Measurements from ENCODE around the gene CYB5R2.

CYB5R2 gene

DNA sequence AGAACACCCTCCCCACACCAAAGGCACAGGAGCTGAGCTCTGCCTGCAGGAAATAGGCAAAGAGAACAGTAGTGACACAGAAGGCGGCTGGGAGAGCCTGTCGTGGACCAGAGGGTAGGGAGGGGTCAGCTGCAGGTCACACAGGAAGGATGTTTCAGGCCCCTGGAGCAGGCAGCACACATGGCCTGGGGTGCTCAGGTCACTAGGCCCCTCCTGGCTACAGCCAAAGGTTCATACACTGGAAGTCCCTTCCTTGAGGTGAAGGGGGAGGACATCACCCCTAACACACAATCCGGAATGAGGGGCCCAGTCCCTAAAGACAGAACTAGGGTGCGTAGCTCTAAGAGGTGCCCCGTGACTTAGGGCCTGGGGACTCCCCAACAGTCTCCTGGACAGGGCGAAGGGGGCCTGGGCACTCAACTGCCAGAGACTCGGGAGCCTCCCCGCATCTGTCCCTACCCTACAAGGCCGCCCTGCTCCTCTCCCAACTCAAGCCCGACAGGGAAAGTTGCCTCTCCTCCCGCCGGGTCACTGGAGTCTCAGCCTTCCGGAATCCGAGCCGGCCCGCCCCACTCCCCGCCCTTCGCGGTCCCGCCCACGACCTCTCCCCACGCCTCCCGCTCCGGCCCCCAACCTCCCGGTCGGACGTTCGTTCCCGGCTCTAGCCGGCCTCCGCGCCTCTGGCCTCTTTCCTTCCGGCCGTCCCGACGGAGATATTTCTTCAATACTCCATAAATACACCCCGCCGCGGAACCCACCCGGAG is at the start of gene CYB5R2:
TSS of gene CYB5R2 (minus strand) at position 541 of the 764 bp plus-strand sequence. CDS start 675 bp downstream, outside the sequence.
- H3K4me1 ChIP-seq (ENCODE audit: control insufficient read depth, low read depth, low read length): peaks cover 16% of the 10 kb centered on the region
- no peak within 1 kb of the TSS for H3K27ac ChIP-seq (ENCODE audit: low read length)
- peak within 1 kb of the TSS; percentile 62 for H3K4me3 ChIP-seq (ENCODE audit: low read length)
- peaks cover 7% of the 10 kb centered on the region for H3K27me3 ChIP-seq (ENCODE audit: control insufficient read depth, insufficient read depth, low read length)
- peak within 1 kb of the TSS; percentile 68 for H3K9ac ChIP-seq (ENCODE audit: low read length)
- no peaks in the 10 kb centered on the region for H3K9me3 ChIP-seq (ENCODE audit: control insufficient read depth, low read depth, low read length)
- H3K36me3 ChIP-seq (ENCODE audit: control insufficient read depth, low read depth, low read length): peaks cover 5% of the 10 kb centered on the region

GRCh38 chr11:7714786-7715185 is 41.5 kb upstream of the CYB5R2 start:
- Histone ChIP-seq H3K4me3 (ENCODE audit: low read length) (no peak overlapping the region), H3K27me3 (ENCODE audit: control insufficient read depth, insufficient read depth, low read length) (no peaks in the 10 kb centered on the region), H3K36me3 (ENCODE audit: control insufficient read depth, low read depth, low read length) (no peaks in the 10 kb centered on the region), H3K4me1 (ENCODE audit: control insufficient read depth, low read depth, low read length) (no peaks in the 10 kb centered on the region), H3K27ac (ENCODE audit: low read length) (no peak overlapping the region), H3K9me3 (ENCODE audit: control insufficient read depth, low read depth, low read length) (no peaks in the 10 kb centered on the region), H3K9ac (ENCODE audit: low read length) (no peak overlapping the region)

GRCh38 chr11:7706377-7706776 is 33.1 kb upstream of the CYB5R2 start, which contains the start of gene OVCH2:
TSS of gene OVCH2 (minus strand) at chr11:7706477. CDS start at chr11:7706394, 83 bp downstream.
- H3K4me1 ChIP-seq (ENCODE audit: control insufficient read depth, low read depth, low read length): no peaks in the 10 kb centered on the region
- no peaks in the 10 kb centered on the region for H3K27me3 ChIP-seq (ENCODE audit: control insufficient read depth, insufficient read depth, low read length)
- no peak within 1 kb of the TSS for H3K27ac ChIP-seq (ENCODE audit: low read length)
- H3K9me3 ChIP-seq (ENCODE audit: control insufficient read depth, low read depth, low read length): no peaks in the 10 kb centered on the region
- no peak within 1 kb of the TSS for H3K4me3 ChIP-seq (ENCODE audit: low read length)
- no peak within 1 kb of the TSS for H3K9ac ChIP-seq (ENCODE audit: low read length)
- H3K36me3 ChIP-seq (ENCODE audit: control insufficient read depth, low read depth, low read length): no peaks in the 10 kb centered on the region

GRCh38 chr11:7703740-7704139 is 30.4 kb upstream of the CYB5R2 start:
- no peaks in the 10 kb centered on the region for H3K27me3 ChIP-seq (ENCODE audit: control insufficient read depth, insufficient read depth, low read length)
- no peaks in the 10 kb centered on the region for H3K36me3 ChIP-seq (ENCODE audit: control insufficient read depth, low read depth, low read length)
- H3K9me3 ChIP-seq (ENCODE audit: control insufficient read depth, low read depth, low read length): no peaks in the 10 kb centered on the region
- no peak overlapping the region for H3K27ac ChIP-seq (ENCODE audit: low read length)
- no peak overlapping the region for H3K9ac ChIP-seq (ENCODE audit: low read length)
- no peaks in the 10 kb centered on the region for H3K4me1 ChIP-seq (ENCODE audit: control insufficient read depth, low read depth, low read length)
- H3K4me3 ChIP-seq (ENCODE audit: low read length): no peak overlapping the region

GRCh38 chr11:7696424-7696823 is 23.1 kb upstream of the CYB5R2 start:
- H3K4me1 ChIP-seq (ENCODE audit: control insufficient read depth, low read depth, low read length): peaks cover 3% of the 10 kb centered on the region
- no peaks in the 10 kb centered on the region for H3K9me3 ChIP-seq (ENCODE audit: control insufficient read depth, low read depth, low read length)
- H3K9ac ChIP-seq (ENCODE audit: low read length): no peak overlapping the region
- H3K4me3 ChIP-seq (ENCODE audit: low read length): no peak overlapping the region
- no peak overlapping the region for H3K27ac ChIP-seq (ENCODE audit: low read length)
- H3K27me3 ChIP-seq (ENCODE audit: control insufficient read depth, insufficient read depth, low read length): peaks cover 7% of the 10 kb centered on the region
- H3K36me3 ChIP-seq (ENCODE audit: control insufficient read depth, low read depth, low read length): no peaks in the 10 kb centered on the region

DNA sequence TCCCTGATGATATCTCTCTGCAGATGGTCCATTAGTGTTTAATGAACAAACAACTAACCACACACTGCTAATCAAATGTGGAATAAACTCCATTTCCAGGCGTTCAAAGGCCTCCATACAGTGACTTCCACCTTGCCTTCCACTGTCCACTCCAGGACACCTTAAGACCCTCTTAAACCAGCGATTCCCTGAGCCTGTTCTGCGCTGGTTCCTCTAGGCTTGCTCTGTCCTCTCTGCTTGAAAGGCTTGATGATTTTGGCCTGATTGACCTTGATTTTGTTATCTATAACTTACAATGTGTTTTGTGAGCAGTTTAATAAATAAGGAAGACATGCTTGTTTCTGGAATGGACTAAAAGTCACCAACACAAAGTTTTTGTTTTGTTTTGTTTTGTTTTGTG is 20.9 kb upstream of the CYB5R2 start:
- H3K36me3 ChIP-seq (ENCODE audit: control insufficient read depth, low read depth, low read length): no peaks in the 10 kb centered on the region
- H3K4me1 ChIP-seq (ENCODE audit: control insufficient read depth, low read depth, low read length): peaks cover 3% of the 10 kb centered on the region
- no peak overlapping the region for H3K27ac ChIP-seq (ENCODE audit: low read length)
- H3K4me3 ChIP-seq (ENCODE audit: low read length): no peak overlapping the region
- H3K27me3 ChIP-seq (ENCODE audit: control insufficient read depth, insufficient read depth, low read length): peaks cover 7% of the 10 kb centered on the region
- H3K9me3 ChIP-seq (ENCODE audit: control insufficient read depth, low read depth, low read length): no peaks in the 10 kb centered on the region
- no peak overlapping the region for H3K9ac ChIP-seq (ENCODE audit: low read length)

- Histone ChIP-seq H3K27me3 (ENCODE audit: control insufficient read depth, insufficient read depth, low read length) (peaks cover 7% of the 10 kb centered on the region), H3K36me3 (ENCODE audit: control insufficient read depth, low read depth, low read length) (no peaks in the 10 kb centered on the region), H3K9me3 (ENCODE audit: control insufficient read depth, low read depth, low read length) (no peaks in the 10 kb centered on the region), H3K4me3 (ENCODE audit: low read length) (no peak overlapping the region), H3K27ac (ENCODE audit: low read length) (no peak overlapping the region), H3K9ac (ENCODE audit: low read length) (no peak overlapping the region), H3K4me1 (ENCODE audit: control insufficient read depth, low read depth, low read length) (peaks cover 10% of the 10 kb centered on the region)
Observed at GRCh38 chr11:7692426-7692825, 19.1 kb upstream of the CYB5R2 start.

DNA sequence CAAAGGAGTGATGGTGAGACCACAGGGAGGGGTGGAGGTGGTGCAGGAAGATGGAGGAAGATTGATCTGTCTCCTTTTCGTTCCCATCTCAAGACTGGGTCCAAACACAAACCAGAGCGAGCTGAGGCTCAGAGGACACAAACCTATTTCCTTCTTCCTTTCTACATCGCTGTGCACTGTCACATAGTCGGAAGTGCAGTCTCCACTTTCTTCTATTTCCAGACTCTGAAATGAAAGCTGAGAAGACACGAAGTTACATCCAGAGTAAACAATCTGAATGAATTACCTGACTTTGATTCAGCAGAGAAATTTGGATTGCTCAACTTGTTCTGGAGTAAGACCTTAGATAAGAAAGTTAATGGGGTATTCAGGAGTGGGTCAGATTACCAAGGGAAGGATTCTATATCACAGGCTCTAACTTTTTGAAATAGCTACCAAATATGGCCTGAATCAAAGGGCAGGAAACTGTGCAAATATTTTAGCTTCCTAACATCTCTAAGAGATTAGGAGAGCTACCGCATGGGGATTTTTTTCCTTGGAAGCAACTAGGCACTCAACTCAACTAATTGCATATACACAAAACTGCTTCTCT is 18.6 kb upstream of the CYB5R2 start:
- Histone ChIP-seq H3K9ac (ENCODE audit: low read length) (no peak overlapping the region), H3K4me3 (ENCODE audit: low read length) (no peak overlapping the region), H3K27ac (ENCODE audit: low read length) (no peak overlapping the region), H3K9me3 (ENCODE audit: control insufficient read depth, low read depth, low read length) (no peaks in the 10 kb centered on the region), H3K36me3 (ENCODE audit: control insufficient read depth, low read depth, low read length) (no peaks in the 10 kb centered on the region), H3K4me1 (ENCODE audit: control insufficient read depth, low read depth, low read length) (peaks cover 12% of the 10 kb centered on the region), H3K27me3 (ENCODE audit: control insufficient read depth, insufficient read depth, low read length) (peaks cover 7% of the 10 kb centered on the region)

- H3K4me3 ChIP-seq (ENCODE audit: low read length): no peak overlapping the region
- H3K27me3 ChIP-seq (ENCODE audit: control insufficient read depth, insufficient read depth, low read length): peaks cover 7% of the 10 kb centered on the region
- H3K9me3 ChIP-seq (ENCODE audit: control insufficient read depth, low read depth, low read length): no peaks in the 10 kb centered on the region
- no peak overlapping the region for H3K9ac ChIP-seq (ENCODE audit: low read length)
- H3K36me3 ChIP-seq (ENCODE audit: control insufficient read depth, low read depth, low read length): no peaks in the 10 kb centered on the region
- H3K4me1 ChIP-seq (ENCODE audit: control insufficient read depth, low read depth, low read length): peaks cover 15% of the 10 kb centered on the region
- no peak overlapping the region for H3K27ac ChIP-seq (ENCODE audit: low read length)
Observed at GRCh38 chr11:7690648-7691047, 17.3 kb upstream of the CYB5R2 start.

GRCh38 chr11:7689239-7689638 is 15.9 kb upstream of the CYB5R2 start:
- Histone ChIP-seq H3K4me1 (ENCODE audit: control insufficient read depth, low read depth, low read length) (peaks cover 15% of the 10 kb centered on the region), H3K27ac (ENCODE audit: low read length) (no peak overlapping the region), H3K27me3 (ENCODE audit: control insufficient read depth, insufficient read depth, low read length) (peaks cover 5% of the 10 kb centered on the region), H3K9me3 (ENCODE audit: control insufficient read depth, low read depth, low read length) (no peaks in the 10 kb centered on the region), H3K36me3 (ENCODE audit: control insufficient read depth, low read depth, low read length) (no peaks in the 10 kb centered on the region), H3K4me3 (ENCODE audit: low read length) (no peak overlapping the region), H3K9ac (ENCODE audit: low read length) (no peak overlapping the region)

- no peaks in the 10 kb centered on the region for H3K36me3 ChIP-seq (ENCODE audit: control insufficient read depth, low read depth, low read length)
- H3K9ac ChIP-seq (ENCODE audit: low read length): no peak overlapping the region
- no peaks in the 10 kb centered on the region for H3K27me3 ChIP-seq (ENCODE audit: control insufficient read depth, insufficient read depth, low read length)
- H3K9me3 ChIP-seq (ENCODE audit: control insufficient read depth, low read depth, low read length): no peaks in the 10 kb centered on the region
- peaks cover 15% of the 10 kb centered on the region for H3K4me1 ChIP-seq (ENCODE audit: control insufficient read depth, low read depth, low read length)
- no peak overlapping the region for H3K27ac ChIP-seq (ENCODE audit: low read length)
- H3K4me3 ChIP-seq (ENCODE audit: low read length): no peak overlapping the region
Observed at GRCh38 chr11:7688238-7688826, 15.0 kb upstream of the CYB5R2 start.
